Measurements from ENCODE around the gene TAS2R9.
"Not testable (repeated sequence)": the region's sequence is repeated elsewhere in the genome, so short reads cannot be mapped to it uniquely, and the experiment has no call there.

TAS2R9 gene

GRCh38 chr12:10810068-10810467, at the start of gene TAS2R9:
Gene TAS2R9, minus strand, starts transcription at chr12:10810168. Its CDS starts 93 bp downstream, at chr12:10810075.
- no peak for DNase-seq (ENCODE audit: low read depth)

- DNase-seq (ENCODE audit: low read depth), result no peak
Observed at GRCh38 chr12:10855807-10856206, 45.8 kb upstream of the TAS2R9 start.

DNA sequence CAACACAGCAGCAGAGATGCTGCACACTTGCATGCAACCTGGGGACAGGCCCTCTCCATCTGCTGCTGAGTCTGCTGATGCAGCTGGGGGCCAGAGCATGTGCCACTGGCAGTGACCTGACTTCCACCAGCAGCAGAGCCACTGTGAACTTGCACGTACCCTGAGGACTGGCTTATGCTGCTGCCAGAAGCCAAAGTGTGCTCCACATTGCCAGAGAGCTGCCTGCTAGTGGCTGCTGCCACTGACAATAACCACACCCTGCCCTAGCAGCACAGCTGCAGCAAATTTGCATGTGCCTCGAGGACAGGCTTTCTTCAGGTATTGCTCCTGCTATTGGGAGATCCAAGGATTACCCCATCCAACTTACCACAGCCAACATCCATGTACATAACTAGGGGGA, 43.8 kb upstream of the TAS2R9 start:
- no peak for DNase-seq (ENCODE audit: low read depth)

- no peak for DNase-seq (ENCODE audit: low read depth)
Observed at GRCh38 chr12:10851243-10851858, 41.4 kb upstream of the TAS2R9 start.

DNA sequence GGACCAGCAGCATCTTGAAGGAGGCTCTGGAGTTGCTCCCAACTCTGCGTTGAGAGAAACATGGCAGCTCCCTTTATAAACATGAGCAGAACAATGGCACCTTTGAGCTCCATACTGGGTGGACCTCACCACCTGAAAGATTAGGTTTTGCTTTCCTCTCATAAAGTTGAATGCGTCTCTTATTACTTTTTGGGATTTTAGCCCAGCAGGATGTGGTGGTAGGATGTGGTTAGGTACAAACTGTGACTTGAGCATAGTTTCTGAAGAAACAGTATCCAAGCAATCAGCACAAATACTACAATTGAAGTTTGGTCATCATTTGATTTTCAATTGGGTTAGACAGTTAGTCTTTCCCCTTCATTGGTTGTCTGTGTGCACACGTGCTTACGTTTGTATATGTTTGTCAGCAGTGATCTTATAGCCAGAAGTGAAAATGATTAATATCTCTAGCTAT, 39.5 kb upstream of the TAS2R9 start, which contains the start of gene PRR4:
Gene PRR4, minus strand, starts transcription at position 51 of the 454 bp plus-strand sequence. Its CDS starts 38 bp downstream, at position 13.
- no peak for DNase-seq (ENCODE audit: low read depth)

- DNase-seq (ENCODE audit: low read depth), result no peak
Observed at GRCh38 chr12:10847744-10848143, 37.8 kb upstream of the TAS2R9 start.

- DNase-seq (ENCODE audit: low read depth), result no peak
Observed at GRCh38 chr12:10842862-10843261, 32.9 kb upstream of the TAS2R9 start.

DNA sequence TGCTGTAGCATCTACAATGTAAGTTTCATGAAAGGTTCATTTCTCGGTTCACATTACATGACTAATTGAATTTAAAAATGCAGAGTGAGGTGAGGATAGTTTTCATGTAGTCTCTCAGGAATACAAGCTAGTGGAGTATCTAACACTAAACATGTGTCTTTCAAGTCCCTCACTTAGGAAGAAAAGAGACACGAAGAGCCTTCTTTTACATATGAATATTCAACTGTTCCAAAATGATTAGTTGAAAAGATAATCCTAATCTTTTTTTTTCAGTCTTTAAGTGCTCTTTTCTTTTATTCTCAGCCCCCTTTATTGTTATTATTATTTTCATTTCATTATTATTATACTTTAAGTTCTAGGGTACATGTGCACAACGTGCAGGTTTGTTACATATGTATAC, 28.5 kb upstream of the TAS2R9 start:
- no peak for DNase-seq (ENCODE audit: low read depth)

DNA sequence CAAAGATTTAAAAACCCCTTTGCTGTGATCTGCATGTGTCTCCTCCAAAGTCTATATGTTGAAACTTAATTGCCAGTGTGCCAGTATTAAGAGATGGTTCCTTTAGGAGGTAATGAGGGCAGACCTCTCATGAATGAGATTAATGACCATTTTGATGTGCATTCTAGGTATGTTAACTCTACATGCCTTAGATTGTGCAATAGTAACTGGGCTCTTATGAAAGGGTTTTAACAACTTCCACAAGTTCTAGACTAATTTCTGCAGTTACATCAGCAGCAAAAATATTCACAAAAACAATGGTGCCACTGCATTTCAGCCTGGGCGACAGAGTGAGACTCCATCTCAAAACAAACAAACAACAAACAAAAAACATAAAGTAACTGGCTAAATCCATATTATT, 20.0 kb upstream of the TAS2R9 start:
- DNase-seq (ENCODE audit: low read depth), result peak; percentile 2

GRCh38 chr12:10826258-10826657, 16.3 kb upstream of the TAS2R9 start, which contains the start of gene TAS2R10:
Gene TAS2R10, minus strand, starts transcription at chr12:10826358. Its CDS starts 89 bp downstream, at chr12:10826269.
- no peak for DNase-seq (ENCODE audit: low read depth)

DNA sequence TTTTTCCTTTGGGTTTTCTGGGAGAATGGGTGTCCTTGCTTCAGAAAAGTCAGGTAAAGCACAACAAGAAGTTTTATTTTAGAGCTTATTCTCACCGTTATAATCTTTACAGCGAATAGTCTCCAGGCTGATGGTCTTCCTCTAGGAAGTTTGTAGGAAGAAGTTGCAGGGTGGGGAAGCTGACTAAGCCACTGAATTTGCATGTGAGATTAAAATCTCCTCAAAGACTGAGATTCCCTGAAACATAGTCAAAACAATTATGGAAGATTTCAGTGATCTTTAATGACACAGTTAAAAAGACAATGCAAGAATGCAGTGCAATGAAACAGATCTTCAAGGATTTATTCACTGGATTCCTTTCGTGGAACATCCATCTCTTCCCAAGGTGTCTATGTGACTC, 15.0 kb upstream of the TAS2R9 start:
- no peak for DNase-seq (ENCODE audit: low read depth)

GRCh38 chr12:10811883-10812536, 2.0 kb upstream of the TAS2R9 start:
- DNase-seq (ENCODE audit: low read depth), result no peak

DNA sequence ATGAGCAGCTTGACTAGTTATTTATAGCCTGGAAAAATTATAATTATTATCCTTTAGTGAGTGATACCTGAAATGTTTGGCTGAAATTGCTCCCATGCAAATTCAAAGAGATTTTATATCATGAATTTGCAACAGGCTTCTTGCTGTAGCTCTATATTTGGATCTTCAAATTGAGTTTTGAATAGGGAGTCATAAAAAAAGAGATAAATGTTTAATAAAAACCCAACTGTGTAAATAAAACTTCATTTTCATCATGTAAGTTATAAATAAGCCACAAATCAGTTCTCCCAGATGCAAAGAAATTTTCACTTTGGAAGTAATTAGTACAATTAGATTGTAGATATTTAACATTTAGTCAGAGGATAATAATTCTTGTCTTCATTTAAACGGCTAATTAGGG, 2.8 kb downstream of the TAS2R9 start, which contains the start of gene TAS2R8:
Gene TAS2R8, minus strand, starts transcription at position 101 of the 400 bp plus-strand sequence. CDS start 306 bp downstream, outside the sequence.
- no peak for DNase-seq (ENCODE audit: low read depth)

GRCh38 chr12:10802587-10802986, 7.4 kb downstream of the TAS2R9 start, which contains the start of gene TAS2R7:
Gene TAS2R7, minus strand, starts transcription at chr12:10802627. Its CDS starts 57 bp downstream, at chr12:10802570.
- DNase-seq (ENCODE audit: low read depth), result no peak

DNA sequence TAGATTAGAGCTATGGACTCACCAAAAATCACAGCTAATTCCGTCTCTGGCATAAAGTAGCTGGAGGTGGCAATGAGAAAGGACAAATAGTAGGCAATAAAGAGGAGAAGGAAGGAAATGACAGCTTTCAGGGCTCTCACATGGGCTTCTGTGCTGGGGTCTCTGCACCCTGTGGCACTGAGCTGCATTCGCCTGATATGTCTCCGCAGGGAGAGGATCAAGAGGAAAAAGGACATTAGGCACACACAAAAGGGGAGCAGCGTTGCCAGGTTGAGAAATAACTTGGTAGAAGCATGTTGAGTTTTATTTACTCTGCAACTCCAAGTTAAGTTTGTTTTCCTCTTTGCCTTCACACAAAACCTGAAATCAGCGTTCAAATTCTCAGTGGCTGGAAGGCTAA, 8.2 kb downstream of the TAS2R9 start:
- no peak for DNase-seq (ENCODE audit: low read depth)

DNA sequence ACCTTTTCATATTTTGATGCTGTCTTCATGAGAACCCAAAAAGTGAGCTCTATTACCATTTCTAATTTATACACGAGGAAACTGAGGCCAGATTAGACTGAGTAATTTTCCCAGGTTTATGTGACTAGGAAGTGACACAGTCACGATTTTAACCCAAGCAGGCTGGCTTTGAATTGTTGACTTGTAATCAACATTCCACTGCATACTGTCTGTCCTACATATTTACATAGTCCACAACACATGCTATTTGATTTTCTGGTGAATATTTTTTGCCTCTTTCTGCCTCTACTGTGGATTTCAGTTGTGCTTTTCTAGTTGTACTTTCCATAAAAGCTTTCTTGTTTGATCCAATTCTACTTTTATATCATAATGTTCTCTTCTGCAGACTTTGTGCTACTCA, 15.7 kb downstream of the TAS2R9 start:
- no peak for DNase-seq (ENCODE audit: low read depth)

GRCh38 chr12:10791769-10792168, 18.2 kb downstream of the TAS2R9 start:
- not testable (repeated sequence) for DNase-seq (ENCODE audit: low read depth)

DNA sequence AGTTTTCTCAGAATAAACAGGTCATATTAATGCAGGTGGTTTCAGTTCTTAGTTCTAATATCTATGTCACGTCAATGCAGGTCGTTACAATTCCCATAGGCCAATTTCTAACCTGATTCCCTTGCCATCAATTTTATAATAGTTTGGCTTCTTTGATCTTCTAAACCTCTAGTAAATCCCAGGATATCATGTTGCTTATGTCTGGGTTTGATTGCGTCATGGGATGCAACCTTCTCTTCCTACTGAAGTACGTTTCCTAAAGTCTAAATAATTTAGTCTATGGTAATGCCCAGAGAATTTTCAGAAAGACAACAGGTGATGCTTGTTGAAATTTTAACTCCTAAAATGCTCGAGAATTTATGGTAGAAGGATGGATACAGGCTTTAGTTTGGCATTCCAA, 26.7 kb downstream of the TAS2R9 start:
- no peak for DNase-seq (ENCODE audit: low read depth)

GRCh38 chr12:10779103-10779502, 30.9 kb downstream of the TAS2R9 start:
- no peak for DNase-seq (ENCODE audit: low read depth)

DNA sequence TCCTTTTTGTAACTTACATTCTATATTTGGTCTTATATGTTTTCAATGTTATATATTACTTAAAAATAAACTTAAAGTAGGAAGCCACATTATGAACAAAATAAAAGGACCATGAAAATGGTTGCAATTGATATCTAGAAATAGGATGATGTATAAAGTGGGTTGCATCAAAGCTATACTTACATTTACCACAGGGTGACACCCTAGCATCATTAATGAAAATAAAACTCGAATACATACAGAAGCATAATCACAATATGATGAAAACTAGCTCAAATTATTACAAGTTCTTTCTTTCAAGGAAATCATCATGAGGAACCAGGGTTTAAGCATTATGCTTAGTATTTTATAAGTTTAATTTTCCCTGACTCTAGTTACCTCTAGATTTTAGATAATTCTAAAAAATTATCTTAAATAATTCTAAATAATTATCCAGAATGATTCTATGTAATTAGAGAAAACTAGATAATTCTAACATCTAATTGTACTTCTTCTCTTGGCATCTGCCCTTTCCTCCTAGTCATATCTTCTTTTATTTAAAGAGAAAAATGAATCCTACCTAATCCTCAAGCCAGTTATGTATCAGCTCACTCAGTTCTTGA, 38.7 kb downstream of the TAS2R9 start:
- DNase-seq (ENCODE audit: low read depth), result no peak

DNA sequence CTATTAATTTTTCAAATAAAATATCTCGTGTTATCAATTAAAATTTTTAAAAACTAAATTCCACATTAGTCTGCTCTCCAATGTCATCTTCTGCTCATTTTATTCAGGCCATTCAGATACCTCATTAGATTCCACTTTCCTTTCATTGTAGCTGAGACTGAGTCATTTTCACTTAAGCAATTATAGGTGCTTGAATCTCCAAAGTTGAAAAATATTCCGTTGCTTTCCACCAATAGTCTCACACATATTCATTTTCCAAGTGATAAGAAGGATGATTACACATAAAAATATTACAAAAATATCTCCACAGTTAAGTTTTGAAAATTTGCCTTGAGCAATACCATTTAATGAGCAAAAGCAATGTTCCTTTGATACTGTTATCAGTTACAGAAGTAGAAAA, 50.3 kb downstream of the TAS2R9 start:
- DNase-seq (ENCODE audit: low read depth), result no peak

Measured in GM04503 (cell line).